Loucy (cell line): ENCODE measurements around the gene SPHK2.

Experiments
- H2AFZ ChIP-seq: fragments of 200-600 bp; sonication (generic); 2 replicates; pipeline ENCODE4 v1.6.0; 2016; ENCODE audit warnings: antibody characterized with exemption, mild to moderate bottlenecking, low read length, moderate library complexity
- H3F3A ChIP-seq: fragments of 200-600 bp; 2 replicates; pipeline ENCODE4 v1.6.0; 2016; ENCODE audit warnings: antibody characterized with exemption, low read depth, mild to moderate bottlenecking
- H3K27me3 ChIP-seq: fragments of 200-600 bp; sonication (generic); 2 replicates; pipeline ENCODE4 v1.6.1; 2014; ENCODE audit warnings: low read length, mild to moderate bottlenecking; ENCODE audit not compliant: insufficient read depth, poor library complexity, severe bottlenecking
- H3K36me3 ChIP-seq: fragments of 200-600 bp; sonication (generic); 2 replicates; pipeline ENCODE4 v1.6.1; 2016; ENCODE audit warnings: low read length; ENCODE audit not compliant: insufficient read depth
- H3K4me1 ChIP-seq: fragments of 200-600 bp; sonication (generic); 2 replicates; pipeline ENCODE4 v1.5.1; 2014; ENCODE audit warnings: low read length, mild to moderate bottlenecking; ENCODE audit not compliant: insufficient read depth, poor library complexity, severe bottlenecking
- H3K4me2 ChIP-seq: fragments of 200-600 bp; sonication (generic); 2 replicates; pipeline ENCODE4 v1.6.0; 2014; ENCODE audit warnings: antibody characterized with exemption, low read length, low read depth, mild to moderate bottlenecking; ENCODE audit not compliant: poor library complexity, severe bottlenecking
- H3K4me3 ChIP-seq: fragments of 200-600 bp; sonication (generic); 2 replicates; pipeline ENCODE4 v1.5.1; 2014; ENCODE audit warnings: low read length, mild to moderate bottlenecking, mixed read lengths; ENCODE audit not compliant: poor library complexity, severe bottlenecking
- H3K79me2 ChIP-seq: fragments of 200-600 bp; sonication (generic); 2 replicates; pipeline ENCODE4 v1.6.1; 2014; ENCODE audit warnings: low read length; ENCODE audit not compliant: insufficient read depth
- H3K9ac ChIP-seq: fragments of 200-600 bp; sonication (generic); 2 replicates; pipeline ENCODE4 v1.6.0; 2014; ENCODE audit warnings: mild to moderate bottlenecking, low read depth, low read length, moderate library complexity; ENCODE audit not compliant: poor library complexity, severe bottlenecking
- H3K9me2 ChIP-seq: fragments of 200-600 bp; sonication (generic); replicated peaks from 2 replicates; pipeline ENCODE4 v1.6.1; 2016; ENCODE audit warnings: low read depth, low read length, mixed read lengths
- H3K9me3 ChIP-seq: fragments of 200-600 bp; sonication (generic); 2 replicates; pipeline ENCODE4 v1.6.1; 2014; ENCODE audit warnings: mild to moderate bottlenecking, antibody characterized with exemption, low read length, low read depth; ENCODE audit not compliant: insufficient read depth
- H4K20me1 ChIP-seq: fragments of 200-600 bp; sonication (generic); 2 replicates; pipeline ENCODE4 v1.6.0; 2014; ENCODE audit warnings: antibody characterized with exemption, low read length, mild to moderate bottlenecking; ENCODE audit not compliant: insufficient read depth, poor library complexity, severe bottlenecking
- EZH2phosphoT487 ChIP-seq: fragments of 200-600 bp; IDR thresholded peaks from 2 replicates; pipeline ENCODE4 v1.6.1; 2018; ENCODE audit warnings: antibody characterized with exemption, mild to moderate bottlenecking, moderate library complexity, borderline replicate concordance
- TF ChIP-seq, protein P1 (sequence below): fragments of 200-600 bp; sonication (generic); conservative IDR thresholded peaks from 2 replicates; pipeline ENCODE4 v1.5.1; 2014; ENCODE audit warnings: mild to moderate bottlenecking, antibody characterized with exemption, low read length

Gene SPHK2

DNA sequence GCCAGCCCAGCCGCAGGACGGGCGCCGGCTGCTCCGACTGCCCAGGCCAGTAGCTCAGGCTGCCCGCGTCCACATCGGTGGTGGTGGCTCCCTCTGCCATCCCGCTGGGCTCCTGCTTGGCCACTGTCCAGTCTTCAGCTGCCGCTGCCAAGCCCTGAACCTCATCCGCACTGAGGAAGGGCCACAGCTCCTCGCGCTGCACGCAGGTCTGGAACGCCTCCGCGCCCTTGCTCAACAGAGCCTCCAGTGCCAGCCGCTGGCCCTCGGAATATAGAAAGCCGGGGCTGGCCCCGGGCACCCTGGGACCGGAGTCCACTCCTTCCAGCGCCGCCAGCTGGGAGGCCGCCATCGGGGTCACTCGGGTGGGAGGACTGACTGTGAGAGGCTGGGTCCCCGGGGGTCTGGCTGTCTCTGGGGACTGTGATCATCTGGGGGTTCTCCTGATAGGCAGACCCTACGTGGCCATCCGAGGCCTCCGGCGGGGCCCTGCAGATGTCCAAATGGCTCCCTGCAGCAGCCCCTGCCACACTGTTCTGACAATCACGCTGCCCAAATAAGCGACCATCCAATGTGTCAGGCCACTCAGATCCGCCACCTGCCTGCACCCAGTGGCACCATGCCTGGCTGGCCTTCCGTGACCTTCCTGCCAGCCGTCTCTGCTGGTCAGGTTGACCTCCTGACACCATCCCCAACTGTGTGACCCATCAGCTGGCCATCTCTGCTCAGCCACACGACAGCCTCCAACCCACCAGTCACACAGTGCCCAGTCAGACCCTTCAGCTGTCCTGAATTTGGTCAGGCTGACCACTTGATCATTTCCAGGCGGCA, 6.1 kb upstream of the SPHK2 start:
- Histone ChIP-seq H3K4me3 (no peak overlapping the region), H3K36me3 (peaks cover 33% of the 10 kb centered on the region; the same call in 1 of the 2 replicates), H3K9ac (no peak overlapping the region), H3K9me3 (no peaks in the 10 kb centered on the region), H3K4me2 (no peak overlapping the region), H3K79me2 (peaks cover 35% of the 10 kb centered on the region), H3K9me2 (no peaks in the 10 kb centered on the region), H3K4me1 (peaks cover 18% of the 10 kb centered on the region), H3F3A (no peaks in the 10 kb centered on the region), H4K20me1 (peaks cover 39% of the 10 kb centered on the region), H2AFZ (no peak overlapping the region), H3K27me3 (peaks cover under 1% of the 10 kb centered on the region)
- TF ChIP-seq, protein P1, sequence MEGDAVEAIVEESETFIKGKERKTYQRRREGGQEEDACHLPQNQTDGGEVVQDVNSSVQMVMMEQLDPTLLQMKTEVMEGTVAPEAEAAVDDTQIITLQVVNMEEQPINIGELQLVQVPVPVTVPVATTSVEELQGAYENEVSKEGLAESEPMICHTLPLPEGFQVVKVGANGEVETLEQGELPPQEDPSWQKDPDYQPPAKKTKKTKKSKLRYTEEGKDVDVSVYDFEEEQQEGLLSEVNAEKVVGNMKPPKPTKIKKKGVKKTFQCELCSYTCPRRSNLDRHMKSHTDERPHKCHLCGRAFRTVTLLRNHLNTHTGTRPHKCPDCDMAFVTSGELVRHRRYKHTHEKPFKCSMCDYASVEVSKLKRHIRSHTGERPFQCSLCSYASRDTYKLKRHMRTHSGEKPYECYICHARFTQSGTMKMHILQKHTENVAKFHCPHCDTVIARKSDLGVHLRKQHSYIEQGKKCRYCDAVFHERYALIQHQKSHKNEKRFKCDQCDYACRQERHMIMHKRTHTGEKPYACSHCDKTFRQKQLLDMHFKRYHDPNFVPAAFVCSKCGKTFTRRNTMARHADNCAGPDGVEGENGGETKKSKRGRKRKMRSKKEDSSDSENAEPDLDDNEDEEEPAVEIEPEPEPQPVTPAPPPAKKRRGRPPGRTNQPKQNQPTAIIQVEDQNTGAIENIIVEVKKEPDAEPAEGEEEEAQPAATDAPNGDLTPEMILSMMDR, result no peak
- no peak for TF ChIP-seq EZH2phosphoT487

DNA sequence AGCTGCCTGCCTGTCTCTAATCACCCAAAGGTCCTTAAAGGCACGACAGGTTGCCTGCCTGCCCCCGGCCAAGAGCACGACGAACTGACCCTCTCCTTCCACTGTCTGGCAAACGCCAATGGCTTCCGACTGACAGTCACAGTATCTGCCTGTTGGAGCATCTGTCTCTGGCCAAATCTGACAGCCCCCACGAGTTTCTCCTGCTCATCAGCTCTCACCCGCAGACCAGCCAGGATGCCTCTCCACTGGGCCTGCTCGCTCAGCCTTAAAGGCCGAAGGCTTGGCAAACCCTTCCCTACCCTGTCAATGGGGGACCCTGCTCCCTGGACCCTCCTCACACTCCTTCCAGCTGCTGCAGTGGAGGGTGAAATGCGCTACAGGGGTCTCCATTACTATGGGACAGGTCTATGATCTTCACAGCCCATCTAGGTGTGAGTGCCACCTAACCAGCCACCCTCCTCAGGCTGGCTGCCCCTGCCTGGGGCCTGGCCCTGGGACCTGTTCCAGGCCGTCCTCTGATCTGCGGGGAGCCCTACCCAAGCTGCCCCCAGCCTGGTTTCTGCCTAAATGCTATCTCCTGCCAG, 5.4 kb upstream of the SPHK2 start:
- Histone ChIP-seq H3K27me3 (peaks cover 7% of the 10 kb centered on the region), H3K36me3 (peaks cover 36% of the 10 kb centered on the region; the same call in 1 of the 2 replicates), H3K79me2 (peaks cover 42% of the 10 kb centered on the region), H3K4me3 (no peak overlapping the region), H3F3A (no peaks in the 10 kb centered on the region), H3K9me2 (no peaks in the 10 kb centered on the region), H2AFZ (no peak overlapping the region), H3K4me2 (no peak overlapping the region), H3K4me1 (peaks cover 19% of the 10 kb centered on the region), H3K9ac (no peak overlapping the region), H4K20me1 (peaks cover 44% of the 10 kb centered on the region), H3K9me3 (no peaks in the 10 kb centered on the region)
- TF ChIP-seq, protein P1, result no peak
- no peak for TF ChIP-seq EZH2phosphoT487

DNA sequence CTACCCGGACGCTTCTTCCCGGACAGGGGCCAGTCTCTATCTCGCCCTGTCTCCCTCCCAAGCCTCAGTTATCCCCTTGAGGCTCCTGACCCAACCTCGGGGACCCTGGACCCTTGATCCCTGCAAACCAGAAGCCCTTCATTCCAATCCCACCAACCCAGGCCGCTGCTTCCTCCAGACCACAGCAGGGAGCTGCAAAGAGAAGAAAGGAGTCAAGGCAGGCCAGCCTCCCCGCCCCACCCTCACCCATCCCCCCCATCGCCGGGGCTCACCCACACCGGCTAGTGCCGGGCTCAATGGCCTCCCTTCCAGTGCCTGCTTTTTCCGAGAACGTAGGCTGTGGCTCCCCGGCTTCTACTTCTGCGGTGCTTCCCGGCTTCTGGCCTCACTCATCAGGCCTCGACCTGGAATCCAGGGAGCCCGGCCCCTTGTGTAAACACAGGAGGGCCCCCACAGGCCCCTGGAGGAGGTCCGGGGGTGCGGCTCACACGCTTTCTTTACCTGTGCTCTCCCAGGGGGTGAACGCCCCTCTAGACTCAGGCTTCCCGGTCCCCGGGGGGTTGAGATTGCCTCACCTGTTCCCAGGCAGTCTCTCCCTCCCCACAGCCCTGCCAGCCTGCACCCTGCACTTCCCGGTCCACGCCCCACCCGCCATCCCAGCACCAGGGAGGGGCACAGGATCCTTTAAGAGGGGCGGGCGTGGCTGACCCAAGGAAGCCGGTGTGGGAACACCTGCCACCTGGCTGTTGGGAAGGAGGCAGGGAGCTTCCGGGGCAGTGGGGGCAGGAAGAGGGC, 4.7 kb upstream of the SPHK2 start, which contains the start of gene FAM83E:
Gene FAM83E (minus strand): TSS at position 641 of the 795 bp plus-strand sequence. CDS start 1,704 bp downstream, outside the sequence.
- Histone ChIP-seq H3K4me3 (peak within 1 kb of the TSS; percentile 100), H2AFZ (no peak within 1 kb of the TSS), H3K36me3 (peaks cover 36% of the 10 kb centered on the region; the same call in 1 of the 2 replicates), H3K9me2 (no peaks in the 10 kb centered on the region), H3K79me2 (peaks cover 44% of the 10 kb centered on the region), H4K20me1 (peaks cover 44% of the 10 kb centered on the region), H3K27me3 (peaks cover 8% of the 10 kb centered on the region), H3F3A (no peaks in the 10 kb centered on the region), H3K4me2 (peak within 1 kb of the TSS; percentile 98), H3K9ac (no peak within 1 kb of the TSS), H3K9me3 (no peaks in the 10 kb centered on the region), H3K4me1 (peaks cover 20% of the 10 kb centered on the region)
- TF ChIP-seq EZH2phosphoT487, result no peak
- TF ChIP-seq, protein P1, result no peak
